IMR-90 (cell line): ENCODE measurements around the gene ETF1.
A peak's percentile ranks its signal among the peaks of the same experiment; 100 is the strongest.

Source experiments
- BHLHE40 ChIP-seq: fragments of 150-350 bp; IDR thresholded peaks from 2 replicates; pipeline ENCODE4 v1.6.1; 2016; ENCODE audit warnings: mild to moderate bottlenecking, low read depth, low read length
- CEBPB ChIP-seq: IDR thresholded peaks from 2 replicates; pipeline ENCODE4 v1.6.1; 2012; ENCODE audit warnings: low read depth, low read length, improper control_type of control experiment
- CHD1 ChIP-seq: IDR thresholded peaks from 2 replicates; pipeline ENCODE4 v1.6.1; 2012; ENCODE audit warnings: low read depth, low read length, improper control_type of control experiment
- CTCF ChIP-seq: conservative IDR thresholded peaks from 2 replicates; pipeline ENCODE4 v1.5.1; 2012; ENCODE audit warnings: mild to moderate bottlenecking, low read depth, low read length, improper control_type of control experiment
- FOS ChIP-seq: fragments of 150-350 bp; IDR thresholded peaks from 2 replicates; pipeline ENCODE4 v1.6.1; 2016; ENCODE audit warnings: low read depth, low read length
- MAZ ChIP-seq: IDR thresholded peaks from 2 replicates; pipeline ENCODE4 v1.6.1; 2012; ENCODE audit warnings: low read depth, mild to moderate bottlenecking, low read length, improper control_type of control experiment, moderate library complexity, borderline replicate concordance
- MXI1 ChIP-seq: IDR thresholded peaks from 2 replicates; pipeline ENCODE4 v1.6.1; 2012; ENCODE audit warnings: low read depth, mild to moderate bottlenecking, low read length, moderate library complexity, borderline replicate concordance
- POLR2A ChIP-seq: IDR thresholded peaks from 2 replicates; pipeline ENCODE4 v1.6.1; 2012; ENCODE audit warnings: mild to moderate bottlenecking, low read depth, low read length
- RCOR1 ChIP-seq: IDR thresholded peaks from 2 replicates; pipeline ENCODE4 v1.6.1; 2012; ENCODE audit warnings: mild to moderate bottlenecking, low read length, improper control_type of control experiment; ENCODE audit not compliant: insufficient replicate concordance
- RFX5 ChIP-seq: IDR thresholded peaks from 2 replicates; pipeline ENCODE4 v1.8.0; 2012; ENCODE audit warnings: low read depth, mild to moderate bottlenecking, low read length, moderate library complexity
- SMC3 ChIP-seq: fragments of 150-350 bp; IDR thresholded peaks from 2 replicates; pipeline ENCODE4 v1.6.1; 2016; ENCODE audit warnings: low read depth, mild to moderate bottlenecking, antibody characterized with exemption, low read length, moderate library complexity
- USF2 ChIP-seq: fragments of 150-350 bp; IDR thresholded peaks from 2 replicates; pipeline ENCODE4 v1.6.1; 2017; ENCODE audit warnings: mild to moderate bottlenecking, antibody characterized with exemption, low read length, low read depth

- no peak for TF ChIP-seq USF2
- peak; percentile 92 for TF ChIP-seq POLR2A
- TF ChIP-seq CTCF, result no peak
- TF ChIP-seq RCOR1, result no peak
- no peak for TF ChIP-seq CEBPB
- TF ChIP-seq CHD1, result peak; percentile 95; the same call in 1 of the 2 replicates
- TF ChIP-seq MXI1, result no peak
- no peak for TF ChIP-seq RFX5
- no peak for TF ChIP-seq SMC3
- TF ChIP-seq MAZ, result no peak
- no peak for TF ChIP-seq FOS
- TF ChIP-seq BHLHE40, result no peak
Observed at GRCh38 chr5:138543730-138544104, 681 bp upstream of the ETF1 start.
